Effector memory CD4-positive, alpha-beta T cell (primary cell): ENCODE results near the gene KY.
"Not testable (repeated sequence)": the region's sequence is repeated elsewhere in the genome, so short reads cannot be mapped to it uniquely, and the experiment has no call there.

Source experiments
- DNase-seq, 3 donors: peaks; one replicate each; pipeline ENCODE4 v3.0.0-alpha.2; 2020
- H3K27ac ChIP-seq: 2 replicates; pipeline ENCODE4 v1.7.0; 2013; ENCODE audit warnings: mild to moderate bottlenecking, low read length, moderate library complexity; ENCODE audit not compliant: insufficient read depth, poor library complexity, severe bottlenecking
- H3K27me3 ChIP-seq: replicated peaks from 2 replicates; pipeline ENCODE4 v1.7.0; 2013; ENCODE audit warnings: mild to moderate bottlenecking, low read length; ENCODE audit not compliant: insufficient read depth, control insufficient read depth, poor library complexity, severe bottlenecking
- H3K36me3 ChIP-seq: 2 replicates; pipeline ENCODE4 v1.7.0; 2013; ENCODE audit warnings: mild to moderate bottlenecking, low read length, moderate library complexity; ENCODE audit not compliant: control insufficient read depth, insufficient read depth
- H3K4me1 ChIP-seq: 2 replicates; pipeline ENCODE4 v1.7.0; 2013; ENCODE audit warnings: low read length, mild to moderate bottlenecking; ENCODE audit not compliant: control insufficient read depth, insufficient read depth, poor library complexity, severe bottlenecking
- H3K4me3 ChIP-seq: 2 replicates; pipeline ENCODE4 v1.7.0; 2013; ENCODE audit warnings: low read length, low read depth, mild to moderate bottlenecking; ENCODE audit not compliant: insufficient read depth, poor library complexity, severe bottlenecking
- H3K9me3 ChIP-seq: 2 replicates; pipeline ENCODE4 v1.7.0; 2013; ENCODE audit warnings: mild to moderate bottlenecking, low read length, moderate library complexity; ENCODE audit not compliant: control insufficient read depth

KY gene

DNA sequence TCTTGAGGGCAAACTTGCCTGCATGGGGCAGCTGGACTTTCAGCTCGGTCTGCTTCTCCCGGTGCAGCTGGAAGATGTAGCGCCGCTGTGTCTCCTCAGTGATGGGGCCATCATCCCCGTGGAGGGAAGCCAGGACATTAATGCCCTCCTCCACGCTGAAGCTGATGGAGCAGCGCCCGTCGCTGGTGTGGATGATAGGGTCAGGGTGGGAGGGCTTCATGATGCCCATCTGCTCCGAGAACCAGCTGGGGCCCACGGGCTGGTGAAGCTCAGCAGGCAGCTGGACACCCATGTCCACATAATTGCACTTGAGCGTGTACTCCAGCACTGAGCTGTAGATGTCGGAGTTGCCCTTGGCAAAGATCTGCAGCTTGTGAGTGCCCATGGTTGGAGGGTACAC is 46.9 kb downstream of the KY start:
- Histone ChIP-seq H3K9me3 (no peaks in the 10 kb centered on the region), H3K27ac (no peak overlapping the region), H3K4me3 (no peak overlapping the region), H3K27me3 (no peaks in the 10 kb centered on the region), H3K36me3 (no peaks in the 10 kb centered on the region), H3K4me1 (no peaks in the 10 kb centered on the region)
- no peak for DNase-seq

GRCh38 chr3:134603480-134603879 is 47.3 kb downstream of the KY start:
- H3K4me3 ChIP-seq = no peak overlapping the region
- no peaks in the 10 kb centered on the region for H3K9me3 ChIP-seq
- H3K27ac ChIP-seq = no peak overlapping the region
- no peaks in the 10 kb centered on the region for H3K27me3 ChIP-seq
- DNase-seq = no peak
- no peaks in the 10 kb centered on the region for H3K36me3 ChIP-seq
- no peaks in the 10 kb centered on the region for H3K4me1 ChIP-seq

- Histone ChIP-seq H3K27ac (no peak overlapping the region), H3K9me3 (no peaks in the 10 kb centered on the region), H3K36me3 (no peaks in the 10 kb centered on the region), H3K4me3 (no peak overlapping the region), H3K27me3 (no peaks in the 10 kb centered on the region), H3K4me1 (no peaks in the 10 kb centered on the region)
- no peak for DNase-seq
Measured at GRCh38 chr3:134602440-134602814, 48.4 kb downstream of the KY start.

DNA sequence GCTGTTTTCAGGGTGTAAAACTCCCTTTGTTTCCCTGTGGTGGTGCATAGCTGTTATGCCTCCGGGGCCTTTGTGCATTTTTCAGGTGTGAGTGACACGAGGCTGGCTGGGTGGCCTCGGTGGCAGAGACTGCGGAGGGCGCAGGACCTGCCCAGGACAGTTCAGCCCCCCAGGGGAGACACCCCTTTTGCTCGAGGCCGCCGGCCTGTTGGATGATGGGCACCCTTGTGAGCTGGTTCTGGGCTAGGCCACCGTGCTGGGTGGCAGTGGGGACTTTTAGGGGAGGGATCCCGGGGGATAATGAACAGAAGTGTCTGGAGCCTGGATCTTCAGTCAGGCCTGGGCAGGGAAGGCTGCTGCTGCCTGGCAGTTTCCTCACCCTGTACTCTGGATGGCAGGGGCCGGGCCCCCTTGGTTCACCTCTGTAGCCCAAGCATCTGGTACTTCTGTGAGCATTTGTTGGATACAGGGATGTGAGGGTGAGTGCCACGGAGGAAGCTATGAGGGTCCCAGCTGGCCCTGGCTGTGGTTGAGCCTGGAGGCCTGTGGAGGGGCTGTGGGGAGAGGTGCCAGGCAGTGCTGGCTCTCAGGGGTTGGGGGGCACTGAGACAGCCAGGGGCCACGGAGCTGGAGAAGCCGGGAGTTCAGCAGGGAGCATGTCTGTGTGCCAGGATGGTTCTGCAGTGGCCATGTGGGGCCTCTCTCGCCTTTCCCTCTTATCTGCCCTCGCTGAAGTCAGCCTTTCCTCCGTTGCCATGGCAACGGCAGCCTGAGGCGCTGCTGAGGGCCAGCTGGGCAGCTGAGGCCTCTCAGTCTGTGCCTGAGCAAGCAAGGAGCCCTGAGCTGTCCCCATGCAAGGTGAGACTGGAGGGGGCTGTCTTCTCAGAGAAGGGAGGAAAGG is 49.0 kb downstream of the KY start:
- Histone ChIP-seq H3K27ac (no peak overlapping the region), H3K27me3 (no peaks in the 10 kb centered on the region), H3K36me3 (no peaks in the 10 kb centered on the region), H3K4me3 (no peak overlapping the region), H3K9me3 (no peaks in the 10 kb centered on the region), H3K4me1 (no peaks in the 10 kb centered on the region)
- no peak for DNase-seq

DNA sequence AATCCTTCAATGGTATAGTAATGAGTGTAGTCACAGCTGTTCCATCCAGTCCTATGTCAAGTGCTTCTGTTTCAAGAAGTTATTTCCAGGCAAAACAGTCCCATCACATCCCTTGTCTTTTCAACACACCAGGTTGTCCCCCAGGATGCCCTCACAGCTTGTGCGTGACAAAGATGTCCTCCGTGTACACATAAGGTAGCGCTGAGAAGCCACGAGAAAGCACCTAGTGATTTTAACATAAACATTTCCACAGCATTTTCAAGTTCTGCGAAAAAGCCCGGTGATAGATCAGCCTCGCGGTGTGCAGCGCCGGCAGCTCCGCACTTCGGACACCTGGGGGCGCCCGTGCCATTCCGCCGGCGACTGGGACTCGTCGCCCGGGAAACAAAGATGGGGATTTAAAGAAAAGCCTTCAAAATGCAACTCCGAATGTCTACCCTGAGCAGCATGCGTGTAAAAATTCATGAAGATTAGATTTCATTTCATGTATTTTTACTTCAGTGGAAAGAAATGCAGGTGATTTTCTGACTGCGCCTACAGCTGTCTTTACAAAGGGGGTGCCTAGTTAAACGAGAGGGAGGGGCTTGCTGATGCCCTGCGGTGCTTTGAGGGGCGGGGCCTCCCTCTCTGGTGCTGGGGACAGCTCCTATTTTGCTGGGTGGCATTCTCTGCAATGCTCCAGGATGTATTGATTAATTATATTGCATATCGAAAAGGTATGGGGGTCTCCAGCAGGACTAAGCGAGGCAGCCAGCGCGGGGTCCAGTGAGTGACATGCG is 49.9 kb downstream of the KY start:
- Histone ChIP-seq H3K27me3 (no peaks in the 10 kb centered on the region), H3K4me3 (peak overlapping the region; percentile 14), H3K36me3 (no peaks in the 10 kb centered on the region), H3K27ac (no peak overlapping the region), H3K9me3 (no peaks in the 10 kb centered on the region), H3K4me1 (no peaks in the 10 kb centered on the region)
- DNase-seq = peak in 1 of 3 donors; percentile 16

GRCh38 chr3:134600206-134600605 is 50.6 kb downstream of the KY start:
- Histone ChIP-seq H3K27me3 (no peaks in the 10 kb centered on the region), H3K36me3 (no peaks in the 10 kb centered on the region), H3K27ac (no peak overlapping the region), H3K4me3 (no peak overlapping the region), H3K9me3 (no peaks in the 10 kb centered on the region), H3K4me1 (no peaks in the 10 kb centered on the region)
- no peak for DNase-seq

DNA sequence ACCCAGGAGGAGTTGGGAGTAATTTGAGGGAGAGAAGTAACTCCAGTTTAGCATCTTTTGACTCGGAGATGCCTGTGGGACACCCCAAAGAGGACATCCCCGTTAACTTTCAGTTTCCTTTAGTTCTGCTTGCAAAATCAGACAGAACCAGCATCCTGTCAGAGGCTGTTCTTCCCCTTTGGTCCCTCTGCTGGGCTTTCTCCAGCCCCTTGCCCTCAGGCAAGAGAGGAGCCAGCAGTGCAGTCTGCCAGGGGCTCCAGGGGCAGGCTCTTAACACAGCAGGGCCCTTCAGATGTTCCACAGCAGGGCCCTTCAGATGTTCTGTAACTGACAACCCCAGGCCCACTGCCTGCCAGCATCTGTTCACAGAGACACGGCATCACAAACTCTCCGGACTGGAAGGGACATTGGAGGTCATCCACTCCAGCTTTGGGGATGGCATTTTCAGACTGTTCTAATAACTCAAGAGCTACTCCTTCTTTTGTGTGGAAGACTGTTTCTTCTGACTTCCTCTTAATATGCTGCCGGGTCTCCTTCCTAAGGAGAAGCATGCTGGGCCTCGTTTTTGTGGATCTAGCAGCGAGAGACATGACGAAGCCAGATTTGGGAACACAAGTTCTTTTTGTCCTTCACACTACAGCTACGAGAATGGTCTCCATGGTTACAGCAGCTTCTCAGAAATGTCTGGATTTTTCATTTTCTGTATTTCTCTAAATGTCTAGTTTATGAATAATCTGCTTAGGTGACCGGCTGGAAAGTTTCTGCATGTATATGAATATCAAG is 51.9 kb downstream of the KY start:
- Histone ChIP-seq H3K27ac (no peak overlapping the region), H3K36me3 (no peaks in the 10 kb centered on the region)
- no peak for DNase-seq

DNA sequence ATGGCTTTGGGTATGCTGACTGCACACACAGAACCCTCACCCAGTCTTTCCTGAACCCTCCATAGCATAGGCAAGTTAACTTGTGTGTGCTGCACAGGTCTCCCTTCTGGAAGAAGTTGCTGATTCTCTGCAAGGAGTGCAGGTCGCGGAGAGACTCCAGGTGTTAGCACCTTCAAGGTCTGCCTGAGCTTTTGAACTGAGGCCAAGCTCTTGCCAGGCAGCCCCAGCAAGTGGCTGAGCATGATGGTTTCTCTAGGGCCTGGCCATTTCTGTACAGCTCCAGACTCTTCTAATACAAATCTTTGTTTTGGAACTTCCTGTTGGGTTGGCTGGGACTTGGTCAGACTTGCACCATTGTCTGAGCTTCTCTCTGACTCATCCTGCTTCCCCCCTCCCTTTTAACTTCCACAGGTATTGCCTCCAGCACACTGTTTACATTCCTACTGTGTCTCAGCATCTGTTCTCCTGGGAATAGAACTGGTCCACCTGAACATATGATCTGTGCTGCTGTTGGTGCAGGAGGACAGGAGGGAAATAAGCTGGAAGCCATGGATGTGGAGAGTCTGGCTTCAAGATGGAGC is 53.3 kb downstream of the KY start:
- H3K27ac ChIP-seq = no peak overlapping the region

More for the DNA sequence above, 51.9 kb downstream of the KY start:
- Histone ChIP-seq H3K9me3 (no peaks in the 10 kb centered on the region), H3K4me3 (no peak overlapping the region), H3K4me1 (no peaks in the 10 kb centered on the region), H3K27me3 (no peaks in the 10 kb centered on the region)

GRCh38 chr3:134594986-134595385 is 55.8 kb downstream of the KY start:
- DNase-seq, H3K4me1 ChIP-seq, H3K27ac ChIP-seq, H3K9me3 ChIP-seq, H3K4me3 ChIP-seq, H3K27me3 ChIP-seq, H3K36me3 ChIP-seq: not testable (repeated sequence)

More for the DNA sequence above, 53.3 kb downstream of the KY start:
- Histone ChIP-seq H3K4me3 (no peak overlapping the region), H3K9me3 (no peaks in the 10 kb centered on the region), H3K27me3 (no peaks in the 10 kb centered on the region), H3K4me1 (no peaks in the 10 kb centered on the region), H3K36me3 (no peaks in the 10 kb centered on the region)
- no peak for DNase-seq
